ENCODE results near the gene LPP. TPM values are rescaled to one million over a fixed set of nuclear protein-coding genes. Genes with fewer than 3 reads are reported as not detected.

Gene LPP
- total RNA-seq, 2 donors from 2014 or later: 170 to 246 TPM

DNA sequence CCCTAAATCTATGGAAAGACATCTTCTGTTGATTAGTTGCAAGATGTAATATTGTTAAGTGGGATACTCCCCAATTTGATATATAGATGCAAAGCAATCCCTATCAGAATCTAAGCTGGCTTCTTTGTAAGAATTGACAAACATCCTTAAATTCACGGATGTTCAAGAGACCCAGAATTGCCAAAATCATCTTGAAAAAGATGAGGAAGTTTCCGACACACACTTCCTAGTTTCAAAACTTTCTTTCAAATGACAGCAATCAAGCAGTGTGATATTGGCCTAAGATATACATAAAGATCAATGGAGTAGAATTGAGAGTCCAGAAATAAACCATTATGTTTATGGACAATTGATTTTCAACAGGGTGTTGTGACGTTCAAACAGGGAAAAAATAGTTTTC lies 383.6 kb downstream of the LPP start:
- H3K36me3 ChIP-seq: no peaks in the 10 kb centered on the region
- H3K9me3 ChIP-seq: no peaks in the 10 kb centered on the region
- H3K9ac ChIP-seq (ENCODE audit: low read depth in 2 of 2, low read length in 2 of 2): no peak overlapping the region
- H3K4me1 ChIP-seq: peaks cover 1% of the 10 kb centered on the region
- no peak overlapping the region for H3K27ac ChIP-seq
- intact Hi-C loops (cut with DNase I): no loop called here
- no peaks in the 10 kb centered on the region for H3K27me3 ChIP-seq
- no peak overlapping the region for H3K4me3 ChIP-seq
- no peak for DNase-seq
- TF ChIP-seq, protein P1, sequence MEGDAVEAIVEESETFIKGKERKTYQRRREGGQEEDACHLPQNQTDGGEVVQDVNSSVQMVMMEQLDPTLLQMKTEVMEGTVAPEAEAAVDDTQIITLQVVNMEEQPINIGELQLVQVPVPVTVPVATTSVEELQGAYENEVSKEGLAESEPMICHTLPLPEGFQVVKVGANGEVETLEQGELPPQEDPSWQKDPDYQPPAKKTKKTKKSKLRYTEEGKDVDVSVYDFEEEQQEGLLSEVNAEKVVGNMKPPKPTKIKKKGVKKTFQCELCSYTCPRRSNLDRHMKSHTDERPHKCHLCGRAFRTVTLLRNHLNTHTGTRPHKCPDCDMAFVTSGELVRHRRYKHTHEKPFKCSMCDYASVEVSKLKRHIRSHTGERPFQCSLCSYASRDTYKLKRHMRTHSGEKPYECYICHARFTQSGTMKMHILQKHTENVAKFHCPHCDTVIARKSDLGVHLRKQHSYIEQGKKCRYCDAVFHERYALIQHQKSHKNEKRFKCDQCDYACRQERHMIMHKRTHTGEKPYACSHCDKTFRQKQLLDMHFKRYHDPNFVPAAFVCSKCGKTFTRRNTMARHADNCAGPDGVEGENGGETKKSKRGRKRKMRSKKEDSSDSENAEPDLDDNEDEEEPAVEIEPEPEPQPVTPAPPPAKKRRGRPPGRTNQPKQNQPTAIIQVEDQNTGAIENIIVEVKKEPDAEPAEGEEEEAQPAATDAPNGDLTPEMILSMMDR (IDR thresholded peaks at IDR 0.05): no peak

DNA sequence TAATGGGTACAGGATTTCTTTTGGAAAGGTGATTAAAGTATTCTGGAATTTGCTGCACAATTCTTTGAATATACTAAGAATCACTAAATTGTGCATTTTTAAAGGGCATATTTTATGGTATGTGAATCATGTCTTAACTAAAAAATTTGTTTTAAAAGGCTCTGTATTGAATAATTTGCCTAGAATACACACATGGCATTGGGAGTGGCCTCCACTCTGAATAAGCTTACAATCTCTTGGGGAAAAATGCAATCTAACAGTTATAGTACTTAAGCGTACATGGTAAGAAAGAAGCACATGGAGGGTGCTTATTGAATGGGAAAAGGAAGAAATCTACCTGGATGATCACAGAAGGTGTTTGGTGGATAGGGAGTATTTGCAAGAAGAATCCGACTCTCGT lies 385.1 kb downstream of the LPP start:
- DNase-seq: no peak
- TF ChIP-seq, protein P1 (IDR thresholded peaks at IDR 0.05): no peak
- peaks cover 4% of the 10 kb centered on the region for H3K4me1 ChIP-seq

DNA sequence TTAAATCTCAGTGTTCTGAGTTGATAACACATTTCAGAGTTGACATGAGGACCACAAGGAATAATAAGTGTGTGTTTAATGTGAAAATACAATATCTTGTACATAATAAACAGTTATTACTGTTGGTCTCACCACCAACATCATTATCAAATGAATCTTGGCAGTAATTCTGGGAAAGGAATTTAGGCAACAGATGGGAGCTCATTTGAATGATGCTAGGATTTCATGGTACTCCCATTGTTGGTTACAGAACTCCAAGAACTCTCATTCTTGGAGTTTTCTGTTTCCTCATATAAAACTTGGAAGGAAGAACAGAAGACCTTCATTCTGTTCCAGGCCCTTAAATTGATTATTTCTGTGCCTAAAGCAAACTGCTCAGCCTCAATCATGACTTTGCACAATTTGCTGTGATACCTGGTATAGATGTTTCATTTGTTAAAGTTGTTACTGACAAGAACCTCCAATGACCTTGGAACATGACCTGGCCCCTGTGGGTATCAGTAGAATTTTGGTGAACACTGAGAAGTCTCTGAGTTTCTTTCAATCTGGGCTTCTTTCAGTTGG lies 385.8 kb downstream of the LPP start:
- intact Hi-C loops (cut with DNase I): no loop called here
- peaks cover 4% of the 10 kb centered on the region for H3K4me1 ChIP-seq
- no peaks in the 10 kb centered on the region for H3K36me3 ChIP-seq
- H3K9ac ChIP-seq (ENCODE audit: low read depth in 2 of 2, low read length in 2 of 2): no peak overlapping the region
- TF ChIP-seq, protein P1 (IDR thresholded peaks at IDR 0.05): no peak
- no peak overlapping the region for H3K4me3 ChIP-seq
- no peak for DNase-seq
- no peaks in the 10 kb centered on the region for H3K9me3 ChIP-seq
- H3K27me3 ChIP-seq: no peaks in the 10 kb centered on the region
- H3K27ac ChIP-seq: no peak overlapping the region

More for the DNA sequence above, 385.1 kb downstream of the LPP start:
- no peak overlapping the region for H3K9ac ChIP-seq (ENCODE audit: low read depth in 2 of 2, low read length in 2 of 2)
- no peaks in the 10 kb centered on the region for H3K9me3 ChIP-seq
- H3K27me3 ChIP-seq: no peaks in the 10 kb centered on the region
- no peak overlapping the region for H3K27ac ChIP-seq
- no peaks in the 10 kb centered on the region for H3K36me3 ChIP-seq
- H3K4me3 ChIP-seq: no peak overlapping the region
- intact Hi-C loops (cut with DNase I): no loop called here

DNA sequence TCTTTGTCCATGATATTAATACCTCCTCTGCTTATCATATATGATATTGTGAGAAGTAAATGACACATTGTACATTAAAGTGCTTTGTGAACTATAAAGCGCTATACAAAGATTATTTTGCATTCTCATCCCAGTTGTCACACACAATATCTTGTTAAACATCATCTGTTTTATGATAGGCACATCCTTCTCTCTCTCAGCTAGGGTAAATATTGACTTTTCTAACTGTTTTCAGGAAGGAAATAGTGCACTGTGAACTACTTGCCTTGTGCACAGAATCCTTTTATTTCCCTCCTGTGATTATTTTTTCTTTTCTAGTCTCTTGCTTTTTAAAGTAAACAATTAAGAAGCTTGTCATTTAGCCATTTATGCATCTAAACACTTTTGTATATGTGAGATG lies 388.2 kb downstream of the LPP start:
- Histone ChIP-seq H3K9me3 (no peaks in the 10 kb centered on the region), H3K27me3 (no peaks in the 10 kb centered on the region), H3K4me3 (no peak overlapping the region), H3K4me1 (peaks cover 4% of the 10 kb centered on the region), H3K36me3 (no peaks in the 10 kb centered on the region), H3K27ac (no peak overlapping the region), H3K9ac (ENCODE audit: low read depth in 2 of 2, low read length in 2 of 2) (no peak overlapping the region)
- intact Hi-C loops (cut with DNase I): no loop called here
- TF ChIP-seq, protein P1 (IDR thresholded peaks at IDR 0.05): no peak
- no peak for DNase-seq

DNA sequence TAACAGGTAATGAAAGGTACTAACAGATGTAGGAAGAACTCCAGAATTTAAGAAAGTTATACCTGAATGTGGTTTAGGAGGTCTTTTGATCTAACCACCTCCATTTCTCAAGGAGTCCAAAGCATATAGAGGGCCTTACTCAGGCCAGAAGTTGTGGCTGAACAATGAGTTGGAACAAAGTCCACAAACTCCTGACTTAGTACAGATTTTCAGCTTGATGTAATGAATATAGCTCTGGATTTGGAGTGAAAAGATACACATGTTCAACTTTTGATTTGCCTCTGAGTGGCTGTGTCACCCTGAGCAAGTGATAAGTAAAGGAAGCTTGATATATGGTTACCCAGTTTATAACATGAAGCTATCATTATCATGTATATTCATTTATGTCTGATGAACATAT lies 390.1 kb downstream of the LPP start:
- TF ChIP-seq, protein P1 (IDR thresholded peaks at IDR 0.05): no peak
- intact Hi-C loops (cut with DNase I): no loop called here
- Histone ChIP-seq H3K36me3 (no peaks in the 10 kb centered on the region), H3K9ac (ENCODE audit: low read depth in 2 of 2, low read length in 2 of 2) (no peak overlapping the region), H3K4me1 (peaks cover 4% of the 10 kb centered on the region), H3K27me3 (no peaks in the 10 kb centered on the region), H3K4me3 (no peak overlapping the region), H3K27ac (no peak overlapping the region), H3K9me3 (no peaks in the 10 kb centered on the region)
- DNase-seq: no peak

All from colonic mucosa (tissue), 4 donors.